ENCODE data around the gene AIRE. TPM values are rescaled to one million over a fixed set of nuclear protein-coding genes. Genes with fewer than 3 reads are reported as not detected.
A peak's percentile ranks its signal among the peaks of the same experiment; 100 is the strongest.

AIRE gene
- total RNA-seq, 1 experiment from 2014 or later, result 0.09 TPM

GRCh38 chr21:44328242-44328895, 42.7 kb downstream of the AIRE start (continued):
- no peak for TF ChIP-seq USF1 (CRISPR knock-in tag; IDR thresholded peaks at IDR 0.05)
- TF ChIP-seq PRRX2 (CRISPR knock-in tag; IDR thresholded peaks at IDR 0.05), result no peak

- Mint-ChIP-seq H3K36me3 (no peaks in the 10 kb centered on the region), H3K27me3 (ENCODE audit: low read depth) (no peaks in the 10 kb centered on the region), H3K4me3 (no peak overlapping the region), H3K9me3 (no peaks in the 10 kb centered on the region), H3K4me1 (no peaks in the 10 kb centered on the region), H3K27ac (peak overlapping the region; percentile 63)
- ATAC-seq (no peak), DNase-seq (ENCODE audit: low spot score) (no peak)
- TF ChIP-seq GRHL2 (CRISPR knock-in tag; IDR thresholded peaks at IDR 0.05; ENCODE audit: insufficient replicate concordance, severe bottlenecking) (no peak), MLX (CRISPR knock-in tag; IDR thresholded peaks at IDR 0.05) (no peak), AFF4 (CRISPR knock-in tag; IDR thresholded peaks at IDR 0.05; ENCODE audit: borderline replicate concordance) (no peak), TEAD4 (CRISPR knock-in tag; IDR thresholded peaks at IDR 0.05) (no peak), E2F1 (CRISPR knock-in tag; IDR thresholded peaks at IDR 0.05) (no peak), USF1 (CRISPR knock-in tag; IDR thresholded peaks at IDR 0.05) (no peak), CREB1 (CRISPR knock-in tag; IDR thresholded peaks at IDR 0.05) (no peak), ZNF263 (CRISPR knock-in tag; IDR thresholded peaks at IDR 0.05; ENCODE audit: low read depth) (no peak), ZSCAN18 (CRISPR knock-in tag; IDR thresholded peaks at IDR 0.05) (no peak), ZMAT4 (CRISPR knock-in tag; IDR thresholded peaks at IDR 0.05) (no peak), NFYB (CRISPR knock-in tag; conservative IDR thresholded peaks at IDR 0.05; ENCODE audit: low read depth) (no peak), JUN (CRISPR knock-in tag; IDR thresholded peaks at IDR 0.05) (no peak), SMAD3 (CRISPR knock-in tag; IDR thresholded peaks at IDR 0.05; ENCODE audit: borderline replicate concordance) (no peak), FOXJ3 (CRISPR knock-in tag; IDR thresholded peaks at IDR 0.05; ENCODE audit: borderline replicate concordance) (no peak), HMGXB4 (CRISPR knock-in tag; IDR thresholded peaks at IDR 0.05) (no peak)
- POLR2A ChIA-PET, result no interaction called here
- CTCF ChIA-PET, result interaction anchor here (0.5 kb wide), 1 partner anchor 9 kb away, joined by 3 read pairs; no protein-coding TSS in a partner anchor
Observed at GRCh38 chr21:44329086-44329889, 43.6 kb downstream of the AIRE start.
